Fibroblast of skin of back (primary cell): ENCODE results near the gene SEC61B.
"Not testable (repeated sequence)": the region's sequence is repeated elsewhere in the genome, so short reads cannot be mapped to it uniquely, and the experiment has no call there.

ENCODE experiments used
- DNase-seq: peaks from one replicate; pipeline ENCODE4 v3.0.0-alpha.2; 2013

SEC61B gene

DNA sequence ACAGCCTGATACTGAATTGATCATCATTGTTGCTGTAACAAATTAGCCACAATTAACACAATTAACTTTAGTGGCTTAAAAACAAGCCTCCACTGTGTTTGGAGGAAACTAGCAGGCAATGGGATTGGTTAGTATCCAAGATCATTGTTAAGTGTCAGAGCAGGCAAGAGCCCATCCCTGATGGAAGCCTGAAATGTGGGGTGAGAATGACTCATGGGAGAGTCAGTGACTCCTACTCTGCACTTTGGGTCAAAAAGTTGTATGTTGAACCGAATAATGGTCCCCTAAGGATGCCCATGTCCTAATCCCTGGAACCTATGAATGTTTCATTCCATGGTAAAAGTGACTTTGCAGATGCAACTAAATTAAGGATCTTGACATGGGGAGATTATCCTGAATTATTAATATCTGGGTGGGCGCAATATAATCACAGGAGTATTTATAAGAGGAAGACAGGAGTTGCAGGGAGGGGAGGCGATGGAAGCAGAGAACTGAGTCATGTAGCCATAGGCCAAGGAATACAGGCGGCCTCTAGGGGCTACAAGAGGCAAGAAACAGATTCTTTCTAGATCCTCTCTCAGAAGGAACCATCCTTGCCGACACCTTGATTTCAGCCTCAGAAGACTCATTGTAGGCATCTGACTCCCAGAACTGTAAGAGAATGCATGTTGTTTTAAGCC is 29.2 kb upstream of the SEC61B start:
- peak; percentile 12 for DNase-seq

DNA sequence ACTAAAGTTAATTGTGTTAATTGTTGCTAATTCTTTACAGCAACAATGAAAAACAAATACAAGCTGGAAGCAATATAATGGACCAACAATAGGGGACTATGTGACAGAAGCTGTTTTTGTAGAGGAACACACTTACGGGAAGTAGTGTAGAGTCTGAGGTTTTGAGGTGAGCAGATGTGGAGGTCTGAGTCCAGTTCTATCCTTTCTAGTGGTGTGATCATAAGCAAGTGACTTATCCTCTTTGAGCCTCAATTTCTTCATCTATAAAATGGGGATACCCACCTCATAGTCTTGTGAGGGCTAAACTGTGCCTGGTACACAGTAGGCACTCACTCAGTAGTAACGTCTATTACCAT is 28.6 kb upstream of the SEC61B start:
- no peak for DNase-seq

DNA sequence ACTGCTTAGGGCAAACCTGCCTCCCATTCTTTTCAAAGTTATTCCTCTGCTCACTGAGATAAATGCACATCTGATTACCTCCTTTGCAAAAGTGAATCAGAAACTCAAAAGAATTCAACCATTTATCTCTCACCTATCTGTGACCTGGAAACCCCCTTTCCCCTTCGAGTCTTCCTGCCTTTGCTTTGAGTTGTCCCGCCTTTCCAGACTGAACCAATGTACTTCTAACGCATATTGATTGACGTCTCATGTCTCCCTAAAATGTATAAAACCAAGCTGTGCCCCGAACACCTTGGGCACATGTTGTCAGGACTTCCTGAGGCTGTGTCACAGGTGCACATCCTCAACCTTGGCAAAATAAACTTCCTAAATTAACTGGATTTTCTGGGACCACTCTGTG is 25.6 kb upstream of the SEC61B start:
- not testable (repeated sequence) for DNase-seq

DNA sequence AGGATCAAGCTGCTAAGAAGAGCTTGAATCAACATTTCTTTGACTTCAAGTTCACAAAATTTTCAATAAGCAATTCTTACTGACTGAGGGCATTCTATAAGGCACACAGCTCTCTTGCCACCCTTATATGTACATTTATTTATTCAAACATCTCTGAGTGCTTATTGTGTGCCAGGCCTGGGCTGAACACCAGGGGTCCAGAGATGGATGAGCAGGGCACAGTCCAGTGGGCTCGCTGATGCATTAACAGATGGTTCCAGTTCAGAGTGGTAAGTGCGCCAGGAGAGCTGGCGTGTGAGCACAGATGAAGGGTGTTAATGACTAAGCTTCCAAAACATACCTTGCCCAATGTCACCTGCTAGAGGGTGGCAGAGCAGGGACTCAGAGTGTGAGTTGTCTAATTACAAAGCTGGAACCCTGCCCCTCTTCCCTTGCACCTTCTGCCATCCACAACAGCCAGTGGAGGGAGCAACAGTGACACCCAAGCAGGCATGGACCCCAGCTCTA is 24.9 kb upstream of the SEC61B start:
- DNase-seq: no peak

DNA sequence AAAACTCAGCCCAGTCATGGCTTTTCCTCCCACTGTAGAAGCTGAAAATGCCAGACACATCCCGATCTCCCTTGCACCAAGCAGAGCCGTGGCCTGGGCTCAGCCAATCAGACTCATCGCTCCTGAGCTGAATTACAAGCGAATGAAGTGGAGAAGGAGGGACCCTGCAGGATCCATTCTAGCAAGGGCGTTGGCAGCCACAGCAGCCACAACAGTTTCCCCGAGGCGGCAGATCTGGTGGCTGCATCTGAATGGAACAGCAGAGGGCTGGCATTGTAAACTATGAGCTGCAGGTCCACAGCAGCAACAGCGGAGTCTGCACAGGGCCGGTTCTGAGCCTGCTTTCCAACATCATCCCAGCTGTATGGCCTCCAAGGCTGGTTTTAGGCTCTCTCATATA is 24.1 kb upstream of the SEC61B start:
- no peak for DNase-seq

DNA sequence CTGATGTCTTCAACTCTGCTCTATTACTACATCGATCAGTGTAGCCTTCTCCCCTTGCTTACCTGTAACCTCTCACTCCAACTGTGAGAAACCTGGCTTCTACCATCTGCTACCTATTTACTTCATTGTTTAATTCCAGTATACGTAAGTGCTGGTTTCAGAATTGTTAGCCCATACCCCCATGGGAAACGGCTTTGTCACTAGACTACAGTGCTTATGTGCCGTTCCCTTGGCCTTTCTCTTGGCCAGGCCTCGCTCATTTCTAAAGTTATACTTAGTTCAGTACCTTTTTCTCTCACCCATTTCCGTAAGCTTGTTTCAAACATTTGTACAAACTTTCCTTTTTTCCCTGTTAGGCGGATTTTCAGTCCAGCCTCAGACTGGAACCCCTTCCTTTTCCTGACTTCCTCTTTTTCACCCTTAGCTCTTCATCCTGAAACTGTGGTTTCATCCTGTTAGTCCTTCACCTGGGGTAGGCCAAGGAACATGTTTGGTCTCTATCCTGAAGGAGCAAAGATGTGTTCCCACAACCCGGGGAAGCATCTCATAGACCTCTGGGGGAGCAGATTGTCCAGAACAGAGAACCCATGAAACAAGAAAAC is 22.0 kb upstream of the SEC61B start:
- no peak for DNase-seq

DNA sequence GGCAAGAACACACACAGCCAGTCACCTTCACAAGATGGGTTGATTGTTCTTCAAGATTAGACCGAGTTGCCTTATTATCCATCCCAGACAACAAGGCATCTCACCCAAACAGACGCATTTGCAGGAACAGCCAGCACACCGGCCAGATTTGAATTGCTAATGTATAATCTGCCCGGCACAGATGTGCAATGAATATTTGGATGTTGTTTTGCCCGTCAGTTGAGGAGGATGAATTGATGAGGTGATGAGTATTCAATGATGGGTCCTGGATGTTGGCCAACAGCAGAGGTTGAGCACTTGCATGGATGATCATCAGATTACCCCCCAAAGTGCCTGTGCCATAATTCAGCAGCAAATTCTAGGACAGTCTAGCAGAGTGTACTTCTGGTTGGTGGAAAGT is 20.5 kb upstream of the SEC61B start:
- no peak for DNase-seq

DNA sequence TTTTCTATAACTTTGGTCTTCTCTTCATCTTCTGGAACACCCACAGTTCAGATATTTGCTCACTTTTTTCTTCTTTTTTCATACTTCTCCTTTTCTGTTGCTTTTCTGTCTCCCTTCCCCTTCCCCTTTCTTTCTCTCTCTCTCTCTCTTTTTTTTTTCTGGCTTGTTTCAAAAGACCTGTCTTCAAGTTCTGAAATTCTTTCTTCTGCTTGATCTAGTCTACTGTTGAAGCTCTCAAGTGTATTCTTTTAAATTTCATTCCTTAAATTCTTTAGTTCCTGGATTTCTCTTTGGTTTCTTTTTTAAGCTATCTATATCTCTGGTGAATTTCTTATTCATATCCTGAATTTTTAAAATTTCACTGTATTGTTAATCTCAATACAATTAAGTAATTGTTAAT is 11.5 kb upstream of the SEC61B start:
- DNase-seq: no peak

DNA sequence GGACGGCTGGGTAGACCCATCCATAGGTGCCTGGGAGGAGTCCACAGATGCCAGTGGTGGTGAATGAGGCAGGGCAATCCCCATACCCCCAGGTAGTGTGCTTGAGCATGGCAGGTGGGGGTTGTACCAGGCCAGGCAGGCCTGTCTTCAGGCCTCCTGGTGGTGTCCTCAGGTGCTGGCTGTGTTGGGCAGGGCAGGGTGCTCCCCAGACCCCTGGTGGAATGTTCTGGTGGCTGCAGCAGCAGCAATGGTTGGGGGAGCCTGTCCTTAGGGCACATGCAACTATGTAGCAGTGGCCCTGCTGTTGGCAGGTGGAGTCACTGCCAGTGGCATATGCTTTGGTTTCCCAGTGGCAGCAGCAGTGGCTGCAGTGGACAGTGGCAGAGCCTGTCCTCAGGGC is 10.3 kb upstream of the SEC61B start:
- no peak for DNase-seq

DNA sequence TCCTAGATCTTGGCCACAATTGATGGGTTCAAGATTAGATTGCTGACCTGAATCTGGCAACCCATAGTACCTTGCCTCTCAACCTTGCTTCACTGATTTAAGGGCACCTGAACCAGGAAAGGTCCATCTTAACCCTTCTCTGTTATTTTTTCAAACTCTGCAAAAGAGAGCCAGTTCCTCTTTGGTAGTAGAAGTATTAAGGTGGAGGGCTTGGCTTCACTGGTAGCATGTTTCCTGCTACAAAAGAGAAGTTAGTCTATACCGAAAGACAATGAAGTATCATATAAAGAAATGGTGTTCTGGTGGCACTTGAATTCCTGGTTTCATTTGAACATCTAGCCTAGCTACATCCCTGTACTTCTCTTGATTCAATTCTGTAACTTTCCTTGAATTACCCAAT is 8.9 kb upstream of the SEC61B start:
- no peak for DNase-seq

DNA sequence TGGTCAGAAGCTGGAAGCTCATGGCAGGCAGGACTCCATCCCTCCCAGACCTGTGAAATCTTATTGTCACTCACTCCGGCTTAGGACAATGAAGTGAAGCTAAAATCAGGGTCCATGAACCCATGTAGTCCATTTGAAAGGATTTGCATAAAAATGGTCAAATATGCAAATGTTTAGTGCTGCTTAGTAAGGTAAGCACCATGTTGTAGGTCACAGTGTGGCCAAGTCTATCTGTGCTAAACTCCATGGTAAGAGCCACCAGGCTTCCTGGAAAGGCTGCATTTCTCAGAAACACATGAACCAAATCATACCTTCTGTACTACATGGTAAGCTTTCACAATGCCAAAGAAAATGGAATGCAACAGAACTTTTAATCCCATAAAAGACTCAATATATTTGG is 6.0 kb upstream of the SEC61B start:
- DNase-seq: no peak

DNA sequence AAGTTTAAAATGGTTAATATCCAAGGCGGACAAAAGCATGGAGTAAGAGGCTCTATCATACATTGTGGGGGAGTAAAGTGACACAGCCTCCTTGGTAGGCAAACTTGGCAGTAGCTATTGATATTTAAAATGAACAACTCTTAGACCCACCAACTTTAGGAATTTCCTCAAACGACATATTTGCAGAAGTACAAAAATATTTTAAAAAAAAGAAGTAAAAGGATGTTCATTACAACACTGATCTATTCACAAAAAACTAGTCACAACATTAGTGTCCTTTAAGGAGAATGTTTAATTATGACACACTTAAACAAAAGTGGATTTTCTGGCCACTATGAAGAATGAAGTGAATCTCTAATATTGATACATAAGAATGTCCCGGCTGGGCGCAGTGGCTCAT is 2.1 kb upstream of the SEC61B start:
- no peak for DNase-seq

DNA sequence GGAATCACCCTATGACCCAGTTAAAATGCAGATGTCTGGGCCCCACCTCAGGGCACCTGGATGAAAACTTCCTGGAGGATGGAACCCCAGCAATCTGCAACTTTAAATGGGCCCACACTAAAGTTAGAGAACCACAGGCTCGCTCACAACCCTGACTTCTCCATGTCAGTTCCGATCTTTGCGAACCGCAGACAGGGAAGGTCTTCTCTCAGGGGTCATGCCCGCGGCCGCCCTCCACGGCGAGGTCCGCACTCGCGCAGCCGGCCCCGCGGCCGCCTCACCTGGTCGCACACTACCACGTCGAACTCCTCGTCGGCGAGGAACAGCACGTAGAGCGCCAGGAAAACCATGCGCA is 839 bp upstream of the SEC61B start:
- no peak for DNase-seq

DNA sequence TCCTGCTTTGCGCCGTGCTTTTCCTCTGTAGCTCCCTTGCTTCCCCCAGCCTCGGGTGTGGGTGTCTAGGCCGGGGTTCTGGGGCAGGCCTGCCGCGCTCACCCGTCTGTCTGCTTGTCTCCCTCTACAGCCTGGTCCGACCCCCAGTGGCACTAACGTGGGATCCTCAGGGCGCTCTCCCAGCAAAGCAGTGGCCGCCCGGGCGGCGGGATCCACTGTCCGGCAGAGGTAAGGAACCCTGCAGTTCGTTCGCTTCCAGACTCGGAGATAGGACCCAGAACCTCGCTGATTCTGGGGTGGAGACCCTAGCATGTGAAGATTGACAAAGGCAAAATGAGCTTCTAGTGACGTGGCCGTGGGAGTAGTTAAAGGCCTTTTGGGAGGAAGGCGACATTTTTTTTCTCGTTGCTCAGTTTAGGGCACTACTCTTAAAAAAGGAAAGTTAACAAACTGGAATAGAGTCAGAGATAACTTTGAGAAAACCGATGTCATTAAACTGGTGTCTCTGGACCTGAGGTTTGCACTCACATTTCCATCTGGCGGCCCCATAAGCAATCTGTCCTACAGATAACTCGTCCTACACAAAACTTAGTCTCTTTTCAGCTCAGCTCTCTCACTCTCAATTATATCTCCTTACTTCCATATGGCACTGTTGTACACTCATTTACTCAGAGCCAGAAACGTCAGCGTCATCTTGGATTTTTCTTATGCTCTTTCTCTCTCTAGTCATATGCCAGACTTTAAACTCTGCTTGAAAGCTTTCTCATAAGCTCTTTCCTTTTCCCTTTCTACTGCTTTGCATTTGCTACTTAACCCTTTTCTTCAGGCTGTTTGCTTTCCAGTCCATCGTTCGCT is 561 bp downstream of the SEC61B start:
- no peak for DNase-seq

DNA sequence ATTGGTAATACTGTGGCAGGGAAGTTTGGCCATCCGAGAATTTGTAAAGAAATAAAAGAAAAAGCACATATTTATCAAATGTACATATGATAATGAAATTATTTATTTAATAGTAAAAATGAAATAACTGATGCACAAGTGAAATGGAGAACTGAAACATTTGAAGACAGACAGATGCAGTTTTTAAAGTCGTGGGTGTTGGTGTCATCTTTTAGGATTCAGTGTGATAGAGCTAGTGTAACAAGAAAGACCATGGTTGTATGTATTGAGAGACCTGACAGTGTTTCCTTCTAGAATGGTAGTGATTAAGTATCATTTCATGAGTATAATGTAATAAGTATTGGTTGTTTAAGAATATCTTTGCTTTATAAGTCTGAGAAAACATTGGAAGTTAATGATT is 2.4 kb downstream of the SEC61B start:
- DNase-seq: no peak

DNA sequence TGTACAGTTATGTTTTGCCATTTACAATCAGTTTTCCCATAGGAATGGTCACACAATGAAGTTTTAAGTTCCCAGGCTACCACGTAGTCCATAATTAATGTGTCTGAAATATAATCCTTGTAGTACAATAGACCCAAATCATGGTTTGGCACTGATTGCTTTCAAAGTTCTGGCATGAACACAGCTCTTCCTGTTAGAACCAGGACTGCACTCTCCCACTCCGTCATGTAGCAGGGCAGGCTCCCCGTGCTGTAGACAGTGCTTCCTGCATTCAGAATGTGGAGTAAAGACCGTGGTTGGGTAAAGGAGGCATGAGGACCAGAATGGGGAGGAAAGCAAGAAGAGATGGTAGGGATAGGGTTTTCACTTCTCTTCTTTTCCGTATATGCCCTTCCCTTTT is 4.0 kb downstream of the SEC61B start:
- no peak for DNase-seq

DNA sequence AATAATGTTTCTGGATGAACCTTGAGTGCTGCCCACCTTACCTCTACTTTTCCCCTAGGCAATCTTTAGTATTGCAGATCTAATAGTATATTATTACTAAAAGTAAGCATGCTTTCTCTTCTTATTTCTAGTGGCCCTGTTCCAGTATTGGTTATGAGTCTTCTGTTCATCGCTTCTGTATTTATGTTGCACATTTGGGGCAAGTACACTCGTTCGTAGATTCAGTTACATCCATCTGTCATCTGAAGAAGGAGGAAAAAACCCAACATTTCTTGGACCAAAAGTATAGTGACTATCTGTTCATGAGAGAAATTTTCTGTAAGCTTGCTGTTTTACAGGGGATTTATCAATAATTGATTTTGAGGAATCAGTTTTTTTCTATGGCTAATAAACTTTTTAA is 8.1 kb downstream of the SEC61B start:
- DNase-seq: no peak

DNA sequence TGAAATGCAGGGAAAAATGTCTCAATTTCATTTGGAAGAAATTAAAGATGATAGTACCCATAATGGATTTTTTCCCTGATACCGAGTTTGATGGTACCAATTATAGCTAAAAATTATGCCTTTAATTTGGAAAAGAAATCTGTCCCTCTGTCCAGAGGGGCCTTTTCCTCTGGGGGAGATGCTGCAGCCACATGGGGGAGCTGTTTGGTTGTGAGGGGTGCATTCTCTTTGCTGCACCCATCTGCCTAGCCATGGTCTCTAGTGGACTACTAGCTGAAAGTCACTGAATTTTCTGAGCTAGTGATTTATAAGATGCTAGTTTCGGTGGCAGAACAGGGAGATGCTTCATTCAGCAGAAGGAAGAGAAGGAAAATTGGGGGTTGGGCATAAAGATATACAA is 9.6 kb downstream of the SEC61B start:
- peak; percentile 17 for DNase-seq

DNA sequence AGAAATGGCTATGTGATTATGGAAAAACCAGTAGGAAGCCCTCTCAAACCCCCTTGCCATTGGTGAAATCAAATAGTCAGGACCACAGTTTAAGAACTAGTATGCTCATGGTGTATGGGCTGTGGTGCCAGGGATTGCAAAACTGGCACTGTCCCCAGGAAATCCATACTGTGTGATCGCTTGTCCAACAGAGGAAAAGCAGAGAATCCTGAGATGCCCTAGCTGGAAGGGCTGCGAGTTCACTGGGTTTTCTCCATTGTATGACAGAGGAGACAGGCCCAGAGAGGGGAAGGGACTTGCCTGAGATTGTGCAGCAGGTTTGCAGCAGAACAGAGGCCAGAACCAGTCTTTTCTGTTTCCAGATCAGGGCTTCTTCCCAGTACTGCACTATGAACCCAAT is 12.5 kb downstream of the SEC61B start:
- no peak for DNase-seq

DNA sequence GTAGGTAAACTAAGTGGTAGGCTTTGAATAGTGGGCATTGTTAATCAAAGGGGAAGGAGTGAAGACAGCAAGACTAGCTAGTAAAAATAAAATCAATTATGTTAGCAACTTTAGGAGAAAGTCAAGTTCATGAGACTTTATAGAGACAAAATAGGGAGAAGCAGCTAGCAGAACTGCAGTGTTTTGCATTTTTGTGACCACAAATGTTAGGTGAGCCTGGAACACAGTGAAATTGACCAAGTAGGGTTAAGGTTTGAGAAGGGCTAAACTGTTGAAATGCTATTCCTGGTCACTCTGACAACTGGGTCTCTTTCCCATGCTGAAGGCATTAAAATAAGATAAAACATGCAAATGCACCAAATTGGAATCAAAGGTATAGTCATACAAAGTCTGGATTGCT is 13.0 kb downstream of the SEC61B start:
- no peak for DNase-seq

DNA sequence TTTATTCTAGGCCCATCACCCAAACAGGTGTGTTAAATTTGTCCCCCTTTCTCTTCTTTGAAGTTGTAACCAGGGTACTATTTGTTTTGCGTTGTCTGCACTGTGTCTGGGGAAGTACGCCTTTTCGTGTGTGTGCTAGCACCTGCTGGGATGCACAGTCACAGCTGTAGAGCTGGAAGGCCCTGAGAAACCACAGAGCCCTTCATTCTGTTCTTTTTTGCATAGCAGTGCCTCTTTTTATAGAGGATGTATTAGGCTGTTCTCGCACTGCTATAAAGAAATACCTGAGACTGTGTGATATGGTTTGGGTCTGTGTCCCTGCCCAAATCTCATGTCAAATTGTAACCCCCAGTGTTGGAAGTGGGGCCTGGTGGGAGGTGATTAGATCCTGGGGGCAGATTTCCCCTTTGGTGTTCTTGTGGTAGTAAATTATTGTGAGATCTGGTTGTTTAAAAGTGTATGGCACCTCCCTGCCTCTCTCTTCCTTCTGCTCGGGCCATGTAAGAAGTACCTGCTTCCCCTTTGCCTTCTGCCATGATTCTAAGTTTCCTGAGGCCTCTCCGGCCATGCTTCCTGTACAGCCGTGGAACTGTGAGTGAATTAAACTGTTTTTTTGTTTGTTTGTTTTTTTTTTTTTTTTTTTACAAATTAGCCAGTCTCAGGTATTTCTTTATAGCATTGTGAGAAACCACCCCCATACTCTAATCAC is 14.0 kb downstream of the SEC61B start:
- no peak for DNase-seq

DNA sequence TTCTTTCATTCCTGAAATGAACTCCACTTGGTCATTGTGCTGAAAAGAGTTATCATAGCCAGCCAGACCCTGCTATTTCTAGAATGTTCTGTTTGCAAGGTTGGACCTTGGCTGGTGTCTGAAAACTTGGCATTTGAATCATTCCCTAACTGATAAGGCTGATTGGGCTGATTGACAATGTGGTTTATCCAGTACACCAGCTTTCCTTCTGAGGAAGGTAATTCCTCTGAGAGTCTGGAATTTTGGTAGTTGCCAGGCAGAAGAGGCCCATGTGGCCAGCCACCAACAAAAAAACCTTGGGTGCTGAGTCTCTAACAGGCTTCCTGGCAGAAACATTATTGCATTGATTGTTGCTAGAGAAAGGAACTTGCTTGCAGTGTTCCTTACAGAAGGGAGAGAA is 15.3 kb downstream of the SEC61B start:
- no peak for DNase-seq

DNA sequence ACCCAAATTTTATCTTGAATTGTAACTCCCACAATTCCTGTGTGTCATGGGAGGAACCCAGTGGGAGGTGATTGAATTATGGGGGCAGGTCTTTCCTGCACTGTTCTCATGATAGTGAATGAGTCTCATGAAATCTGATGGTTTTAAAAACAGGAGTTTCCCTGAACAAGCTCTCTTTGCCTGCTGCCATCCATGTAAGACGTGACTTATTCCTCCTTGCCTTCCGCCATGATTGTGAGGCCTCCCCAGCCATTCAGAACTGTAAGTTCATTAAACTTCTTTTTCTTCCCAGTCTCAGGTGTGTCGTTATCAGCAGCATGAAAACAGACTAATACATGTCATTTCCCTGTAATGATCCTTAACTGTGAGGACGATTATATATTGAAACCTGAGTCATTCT is 15.8 kb downstream of the SEC61B start:
- not testable (repeated sequence) for DNase-seq
